ENCODE results near the gene RARB.

The RARB gene

DNA sequence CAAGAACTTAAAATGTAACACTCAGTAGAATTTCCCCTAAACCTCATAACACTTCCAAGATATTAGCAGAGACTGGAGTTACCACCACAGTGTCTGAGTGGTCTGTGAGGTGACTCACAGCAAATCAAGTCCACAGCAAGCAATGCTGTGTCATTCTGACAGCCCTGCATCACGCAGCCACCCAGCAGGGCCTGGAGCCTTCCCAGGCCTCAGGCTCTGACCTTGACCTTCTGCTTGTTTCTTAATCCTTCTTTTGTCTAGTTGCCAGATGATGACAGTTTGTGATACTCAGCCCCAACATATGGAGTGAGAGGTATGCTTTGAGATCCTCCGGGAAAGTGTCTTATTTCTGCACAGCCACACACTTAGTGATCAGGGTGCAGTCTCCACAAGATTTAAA lies 154.2 kb downstream of the RARB start:
- DNase-seq = no peak

DNA sequence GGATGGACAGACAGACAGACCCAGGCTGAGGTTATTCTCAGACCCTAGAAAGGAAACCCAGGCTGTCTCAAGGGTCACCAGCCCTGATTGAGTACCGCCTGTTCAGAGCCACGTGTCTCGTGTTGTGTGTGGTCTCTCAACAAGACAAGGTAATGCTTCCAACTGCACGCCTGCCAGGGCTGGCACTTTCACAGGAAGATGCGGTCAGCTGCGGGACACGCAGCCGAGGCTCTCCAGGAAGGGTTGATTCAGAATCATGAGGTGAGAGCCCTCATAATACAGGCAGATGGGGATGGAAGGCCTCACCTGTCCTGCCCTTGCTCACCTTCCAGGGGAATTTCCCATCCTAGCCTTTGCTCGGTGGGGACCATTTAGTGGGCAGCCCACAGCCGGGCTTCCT lies 155.3 kb downstream of the RARB start:
- no peak for DNase-seq

DNA sequence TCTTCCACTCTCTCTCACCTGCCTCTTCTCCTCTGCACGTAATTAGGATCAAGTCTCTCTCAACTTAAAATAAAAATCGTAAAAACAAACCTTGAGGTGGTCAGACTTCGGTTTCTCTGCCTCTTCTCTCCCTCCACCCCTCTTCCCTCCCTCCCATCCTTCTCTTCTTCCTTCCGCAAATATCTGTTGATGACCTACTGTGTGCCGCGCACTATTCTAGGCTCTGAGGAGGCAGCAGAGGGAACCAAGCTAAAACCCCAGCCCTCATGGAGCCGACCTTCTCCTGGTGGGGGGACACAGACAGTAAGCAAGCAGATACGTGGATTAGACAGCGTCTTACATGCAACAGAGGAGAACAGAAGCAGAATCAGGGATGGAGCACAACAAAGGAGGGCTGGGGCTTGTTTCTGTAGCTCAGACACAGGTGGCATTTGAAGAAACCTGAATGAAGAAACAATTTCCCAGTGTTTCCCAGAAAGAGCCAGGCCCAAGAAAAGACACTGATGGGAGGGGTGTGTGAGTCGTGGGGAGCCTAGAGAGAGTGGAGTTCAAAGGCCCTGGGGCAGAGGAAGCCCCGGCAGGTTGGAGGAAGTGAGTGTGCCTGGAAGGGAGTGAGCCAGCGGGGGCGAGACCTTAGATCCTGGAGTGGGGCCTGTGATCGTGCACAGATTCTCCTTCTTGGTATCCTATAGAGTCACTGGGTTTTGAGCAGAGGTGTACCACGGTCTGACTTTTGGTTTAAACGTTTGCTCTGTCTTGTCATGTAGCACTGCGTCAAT lies 156.1 kb downstream of the RARB start:
- DNase-seq = no peak

DNA sequence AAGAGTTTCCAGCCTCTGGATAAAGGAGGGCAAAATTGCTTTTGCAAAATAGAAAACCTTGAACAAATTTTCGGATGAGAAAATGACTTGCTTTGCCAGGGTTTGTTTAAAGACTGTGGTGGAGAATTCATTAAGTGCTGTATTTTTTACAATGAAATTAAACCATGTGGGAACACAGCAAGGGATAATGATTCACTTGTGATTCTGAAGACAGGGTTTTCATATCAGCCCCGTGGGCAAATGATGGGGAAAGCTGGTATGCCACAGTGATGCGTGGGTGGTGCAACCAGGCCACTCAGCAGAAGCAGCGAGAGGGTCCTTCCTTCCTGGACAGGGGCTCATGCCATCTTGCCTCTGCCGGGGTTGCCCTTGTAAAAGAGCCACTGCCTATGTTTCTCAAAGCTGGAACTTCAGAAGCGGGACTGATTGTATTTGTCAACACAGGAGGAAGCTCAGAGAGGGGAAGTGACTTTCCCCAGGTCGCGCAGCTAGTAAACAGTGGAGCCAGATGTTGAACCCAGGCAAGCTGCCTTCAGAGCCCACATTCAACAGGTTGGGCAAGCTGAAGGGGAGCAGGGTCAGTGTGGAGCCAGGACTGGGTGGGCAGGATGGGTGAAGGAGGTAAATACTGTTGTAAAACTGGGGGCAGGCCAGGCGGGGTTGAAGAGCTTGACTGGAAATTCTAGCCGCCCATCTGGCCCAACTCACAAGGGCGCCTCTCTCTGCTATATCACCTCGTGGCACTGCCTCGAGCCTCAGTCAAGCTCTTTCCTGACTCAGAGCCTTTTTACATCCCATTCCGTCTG lies 157.5 kb downstream of the RARB start:
- DNase-seq = no peak

DNA sequence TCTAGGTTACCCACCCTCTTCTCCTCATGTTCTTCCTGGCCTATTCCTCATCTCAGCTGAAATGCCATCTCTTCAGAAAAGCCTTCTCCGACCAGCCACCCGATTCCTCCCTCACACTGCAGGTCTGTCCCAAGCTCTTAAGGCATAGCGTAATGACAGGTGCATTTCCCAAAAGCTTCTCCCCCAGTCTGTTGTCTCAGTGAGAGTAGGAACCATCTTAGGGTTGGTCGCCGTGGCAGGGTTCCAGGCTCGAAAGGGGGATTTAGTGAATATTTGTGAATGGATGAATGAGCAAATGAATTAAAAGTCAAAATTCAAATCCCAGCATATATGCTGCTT lies 158.1 kb downstream of the RARB start:
- DNase-seq = no peak

DNA sequence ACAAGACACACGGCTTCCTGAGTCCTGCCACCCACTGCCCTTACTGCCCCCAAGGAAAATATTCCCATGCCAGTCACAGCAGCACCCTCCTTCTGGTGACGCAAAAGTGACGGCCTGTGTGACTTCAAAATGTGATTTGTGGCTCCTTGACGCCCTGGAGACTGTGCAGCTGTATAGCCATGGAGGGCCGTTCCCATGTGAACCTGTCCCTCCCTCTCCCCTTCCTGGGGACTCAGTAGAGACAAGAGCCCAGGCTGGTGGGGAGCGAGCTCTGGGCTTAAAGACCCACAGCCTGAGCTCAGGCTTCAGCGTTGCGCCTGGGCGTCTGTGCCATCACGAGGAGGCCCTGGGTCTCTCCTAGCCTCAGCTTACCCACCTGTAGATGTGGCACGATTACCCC lies 158.5 kb downstream of the RARB start:
- DNase-seq = no peak

DNA sequence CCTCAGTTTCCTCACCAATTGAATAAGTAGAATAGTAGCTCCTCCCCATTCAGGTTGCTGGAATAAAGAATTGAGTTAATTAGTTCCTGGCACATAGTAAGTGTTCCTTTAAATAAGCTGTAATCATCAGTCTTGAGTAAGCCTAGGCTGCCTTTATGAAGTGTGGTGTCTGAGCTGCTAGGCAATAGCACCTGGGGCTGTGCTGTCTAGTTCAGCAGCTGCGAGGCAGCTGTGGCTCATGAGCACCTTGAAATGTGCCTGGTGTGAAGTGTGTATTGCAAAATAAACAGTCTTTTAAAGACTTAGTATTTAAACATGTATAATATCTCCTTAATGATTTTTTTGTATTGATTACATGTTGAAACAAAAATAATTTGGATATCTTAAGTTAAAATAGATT lies 159.0 kb downstream of the RARB start:
- no peak for DNase-seq

DNA sequence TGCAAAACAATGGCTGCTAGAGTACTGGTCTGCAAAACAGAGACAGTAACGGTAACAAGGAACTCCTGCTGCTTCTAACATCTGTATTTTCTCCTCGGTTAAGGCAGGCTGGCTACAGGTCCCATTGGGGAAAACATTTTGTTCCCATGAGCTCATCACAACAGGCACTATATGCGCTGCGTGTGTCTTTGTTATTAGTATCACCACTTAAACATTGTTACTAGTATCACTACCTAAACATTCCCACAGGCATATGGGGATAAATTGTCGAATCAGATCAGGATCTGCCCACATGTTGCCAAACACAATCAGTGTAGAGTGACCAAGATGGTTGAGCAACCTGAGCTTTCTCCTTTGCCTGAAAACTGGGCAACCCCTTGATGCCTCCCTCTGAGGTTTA lies 159.5 kb downstream of the RARB start:
- no peak for DNase-seq

DNA sequence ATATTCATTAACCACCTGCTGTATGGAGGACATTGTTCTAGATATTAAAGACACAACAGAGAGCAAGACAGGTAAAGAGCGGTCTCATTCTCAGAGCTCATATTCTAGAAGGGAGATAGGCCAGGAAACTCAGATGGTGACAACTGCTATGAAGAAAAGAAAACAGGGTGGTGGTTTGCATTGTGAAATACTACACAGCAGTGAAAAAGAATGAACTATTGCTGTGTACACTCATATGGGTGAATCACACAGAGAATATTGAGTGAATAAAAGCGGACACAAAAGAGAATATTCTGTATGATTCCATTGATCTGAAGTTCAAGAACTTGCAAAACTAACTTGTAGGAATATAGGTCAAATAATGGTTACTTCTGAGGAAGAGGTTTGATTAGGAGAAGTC lies 159.9 kb downstream of the RARB start:
- no peak for DNase-seq

DNA sequence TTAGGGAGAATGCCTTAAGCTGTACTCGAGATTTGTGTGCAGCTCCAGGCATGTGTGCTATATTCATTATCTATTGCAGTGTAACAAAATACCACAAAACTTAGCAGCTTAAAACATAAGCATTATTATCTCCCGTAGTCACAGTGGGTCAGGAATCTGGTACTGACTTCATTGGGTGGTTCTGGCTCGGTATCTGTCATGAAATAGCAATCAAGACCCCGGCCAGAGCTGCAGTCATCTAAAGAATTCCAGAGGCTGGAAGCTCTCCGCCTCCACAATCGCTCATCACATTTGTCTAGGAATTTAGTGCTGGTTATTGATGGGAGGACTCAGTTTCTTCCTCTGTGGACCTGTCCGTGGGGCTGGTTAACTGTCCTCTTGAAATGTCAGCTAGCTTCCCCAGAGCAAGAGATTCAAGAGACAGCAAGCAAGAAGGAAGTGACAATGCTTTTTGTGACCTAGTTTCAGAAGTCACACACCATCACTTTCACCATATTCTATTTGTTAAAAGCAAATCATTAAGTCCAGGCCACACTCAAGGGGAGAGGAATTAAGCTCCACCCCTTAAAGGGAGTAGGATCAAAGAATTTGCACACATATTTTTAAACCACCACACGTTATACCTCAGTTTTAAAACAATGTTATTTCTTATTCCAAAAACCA lies 160.5 kb downstream of the RARB start:
- DNase-seq = no peak

DNA sequence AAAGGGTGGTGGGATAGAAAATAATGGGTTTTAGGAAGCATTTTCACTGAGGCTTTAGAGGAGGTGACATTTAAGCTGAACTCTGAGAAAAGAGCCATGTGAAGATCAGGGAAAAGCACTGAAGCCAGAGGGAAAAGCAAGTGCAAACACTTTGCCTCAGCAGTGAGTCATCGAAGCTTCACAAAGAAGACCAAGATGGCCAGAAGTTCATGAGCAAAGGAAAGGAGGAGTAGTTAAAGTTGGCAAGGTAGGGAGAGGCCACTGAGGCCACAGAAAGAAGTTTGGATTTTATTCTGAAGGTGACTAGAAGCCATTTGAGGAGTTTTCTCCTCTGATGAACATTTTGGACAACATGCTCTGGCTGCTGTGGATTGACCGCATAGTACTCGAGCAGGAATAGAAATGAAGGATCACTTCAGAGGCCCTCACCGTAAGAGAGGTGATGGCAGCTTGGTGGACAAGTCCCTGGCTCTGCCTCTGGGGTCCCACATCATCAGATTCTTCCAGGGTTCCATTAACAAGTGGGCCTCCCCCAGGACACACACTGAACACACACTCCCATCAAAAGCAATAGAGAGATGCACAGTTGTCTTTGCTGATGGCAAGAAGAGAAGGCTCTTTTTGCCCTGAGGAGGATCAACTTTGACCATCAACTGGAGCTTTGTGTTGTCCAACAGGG lies 161.2 kb downstream of the RARB start:
- no peak for DNase-seq

DNA sequence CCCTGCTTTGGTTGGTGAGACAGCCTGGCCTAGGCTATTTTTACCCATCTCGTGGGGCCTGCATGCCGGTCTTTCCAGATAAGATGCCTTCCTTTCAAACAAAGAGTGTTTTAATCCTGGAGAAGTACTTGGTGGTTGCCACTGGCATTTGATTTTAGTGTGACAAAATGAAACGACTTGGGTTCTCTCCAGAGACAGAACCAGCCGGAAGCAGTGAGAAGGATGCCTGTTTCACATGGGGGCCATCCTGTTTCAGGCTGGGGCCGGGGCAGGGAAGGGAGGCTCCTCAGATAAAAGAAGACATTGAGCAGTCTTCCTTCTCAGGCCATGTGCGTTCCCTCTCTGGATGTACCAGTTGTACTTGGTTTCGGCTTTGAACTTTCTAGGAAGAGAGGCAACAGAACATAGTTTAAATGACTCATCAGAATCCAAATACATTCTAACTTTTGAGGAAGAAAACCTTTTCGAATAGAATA lies 161.8 kb downstream of the RARB start:
- no peak for DNase-seq

DNA sequence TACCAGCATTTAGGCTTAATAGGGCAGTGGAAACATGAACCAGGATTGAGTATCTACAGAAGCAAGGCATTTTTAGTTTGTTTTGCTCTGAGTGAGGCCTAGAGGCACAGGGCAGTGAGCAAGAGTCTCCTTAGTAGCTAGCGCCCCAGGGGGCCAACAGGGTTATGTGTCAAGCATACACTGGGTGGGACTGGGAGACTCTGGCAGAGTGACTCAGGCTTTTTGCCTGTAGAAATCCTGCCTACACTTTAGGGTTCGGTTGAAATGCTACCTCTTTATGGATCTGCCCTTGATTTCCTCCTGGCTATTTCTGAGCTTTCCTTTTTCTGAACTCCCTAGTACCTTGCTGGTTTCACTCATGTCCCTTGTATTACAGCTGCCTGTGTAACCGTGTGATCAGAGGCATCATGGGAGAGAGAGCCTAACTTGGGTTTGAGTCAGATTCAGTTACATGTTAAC lies 164.5 kb downstream of the RARB start:
- no peak for DNase-seq

DNA sequence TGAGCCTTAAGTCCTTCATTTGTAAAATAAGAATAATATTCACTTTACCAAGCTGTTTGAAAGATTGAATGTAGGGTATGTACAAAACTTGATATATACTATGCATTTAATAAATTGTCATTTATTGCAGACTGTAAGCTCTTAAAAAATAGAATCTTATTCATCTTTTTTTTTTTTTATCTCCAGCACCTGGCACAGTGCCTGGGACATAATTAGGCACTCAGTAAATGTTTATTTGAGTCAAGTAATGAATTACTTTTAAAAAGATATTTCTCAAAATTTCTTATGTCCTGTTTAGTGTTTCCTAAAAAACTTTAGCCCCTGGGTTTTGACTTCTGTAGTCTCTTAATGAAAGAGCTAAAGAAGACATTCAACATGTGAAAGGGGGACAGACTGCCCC lies 164.9 kb downstream of the RARB start:
- DNase-seq = no peak

DNA sequence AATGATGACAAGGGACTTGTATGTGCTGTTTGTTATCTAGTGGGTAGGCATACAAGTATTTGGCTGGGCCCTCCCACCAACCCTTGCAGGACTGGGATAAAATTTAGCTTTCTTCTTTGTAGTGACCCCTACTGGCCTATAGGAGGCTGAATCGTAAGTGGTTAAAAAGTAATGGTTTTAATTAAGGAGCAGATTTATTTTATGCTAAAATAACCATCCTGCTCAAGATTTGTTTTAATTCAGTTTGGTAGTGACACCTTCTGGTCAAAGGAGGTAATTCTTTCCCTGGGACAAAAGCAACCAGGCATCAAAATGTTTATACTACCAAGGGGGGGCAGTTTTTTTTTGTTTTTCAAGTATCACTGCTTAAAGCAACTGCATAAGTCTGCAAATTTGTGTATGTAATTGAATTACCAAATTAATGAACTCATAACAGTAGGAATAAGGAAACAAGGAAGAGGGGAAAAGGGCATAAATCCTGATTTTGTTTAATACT lies 166.0 kb downstream of the RARB start:
- DNase-seq = peak in 1 of 5 donors; percentile 25

DNA sequence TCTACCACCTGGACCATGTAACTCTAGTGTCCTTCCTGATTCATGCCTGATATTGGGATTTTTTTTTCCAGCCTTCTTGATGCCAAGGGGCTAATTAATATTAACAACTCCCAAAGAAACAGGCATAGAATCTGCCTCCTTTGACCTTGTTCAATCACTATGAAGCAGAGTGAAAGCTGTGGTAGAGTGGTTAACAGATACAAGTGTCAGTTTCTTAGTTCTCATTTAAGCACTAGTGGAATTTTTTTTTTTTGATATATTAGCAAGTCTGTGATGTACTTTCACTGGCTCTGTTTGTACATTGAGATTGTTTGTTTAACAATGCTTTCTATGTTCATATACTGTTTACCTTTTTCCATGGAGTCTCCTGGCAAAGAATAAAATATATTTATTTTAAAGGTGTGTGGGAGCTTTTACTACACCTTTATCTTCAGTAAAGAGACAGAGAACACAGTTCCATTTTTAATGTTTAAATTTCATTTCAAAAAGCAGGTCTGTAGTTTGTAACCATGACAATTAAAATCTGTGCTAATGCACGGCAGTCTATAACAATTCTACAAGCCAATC lies 169.6 kb downstream of the RARB start:
- no peak for DNase-seq

DNA sequence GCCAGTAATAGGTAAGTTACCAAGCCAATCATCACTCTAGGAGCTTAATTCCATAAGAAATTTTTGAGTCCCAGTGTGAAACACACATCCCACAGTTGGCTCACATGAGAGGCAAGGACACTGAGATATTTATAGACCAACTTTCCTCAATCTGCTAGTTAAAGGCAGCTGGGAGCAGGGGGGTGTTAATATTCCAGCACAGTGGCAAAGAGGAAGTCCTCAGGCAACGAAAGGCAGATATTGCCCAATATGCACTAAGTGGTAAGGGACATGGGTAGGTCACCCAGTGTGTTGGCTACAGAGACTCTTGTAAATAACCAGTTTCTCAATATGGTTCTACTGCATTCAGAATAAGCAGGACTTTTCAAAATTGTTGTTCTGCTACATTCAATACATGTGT lies 175.6 kb downstream of the RARB start:
- no peak for DNase-seq

DNA sequence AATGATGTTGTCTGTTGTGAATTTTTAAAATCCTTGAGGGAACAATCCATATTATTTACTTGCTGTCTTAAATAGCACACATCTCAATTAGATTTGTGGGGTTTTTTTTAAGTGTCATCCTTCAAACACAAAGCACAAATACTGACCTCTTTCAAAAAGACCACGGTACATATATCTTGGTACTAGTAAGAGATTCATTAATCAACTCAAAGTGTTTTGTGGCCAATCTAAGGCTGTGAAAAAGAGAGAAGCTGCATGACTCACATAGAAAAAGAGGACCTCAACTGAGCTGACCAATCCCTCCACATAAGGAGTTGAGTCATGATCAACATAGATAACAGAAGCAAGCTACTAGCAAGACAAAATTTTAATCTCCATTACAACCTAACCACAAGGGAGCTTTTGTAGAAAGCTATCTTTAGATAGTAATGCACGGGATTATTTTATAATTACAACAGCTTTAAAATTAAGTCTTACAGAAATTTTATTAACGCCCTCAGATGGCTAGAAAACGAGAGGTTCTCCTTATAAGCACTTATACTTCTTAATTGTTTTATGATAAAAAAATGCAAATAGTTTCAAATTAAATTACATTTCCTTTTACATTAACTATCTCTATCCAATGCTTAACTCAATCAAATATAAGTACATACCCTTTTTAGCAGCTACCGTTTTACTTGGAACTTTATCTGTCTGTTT lies 176.2 kb downstream of the RARB start:
- DNase-seq = no peak

DNA sequence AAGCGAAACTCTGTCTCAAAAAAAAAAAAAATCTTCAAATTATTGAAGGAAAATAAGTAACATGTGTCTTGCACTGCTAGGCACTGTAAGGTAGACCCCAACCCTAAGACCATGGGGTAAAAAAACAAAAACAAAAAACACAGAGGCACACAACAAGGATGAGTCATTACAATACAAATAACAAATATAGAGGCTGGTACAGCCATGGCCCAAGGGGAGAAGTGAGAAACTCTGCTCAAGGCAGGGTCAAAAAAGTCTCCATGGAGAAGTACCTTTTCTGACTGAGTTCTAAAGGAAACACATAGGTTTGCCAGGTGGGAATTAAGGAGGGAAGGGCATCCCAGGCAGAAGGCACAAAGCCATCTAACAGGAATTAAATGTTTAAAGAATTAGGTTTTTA lies 182.1 kb downstream of the RARB start:
- DNase-seq = no peak

DNA sequence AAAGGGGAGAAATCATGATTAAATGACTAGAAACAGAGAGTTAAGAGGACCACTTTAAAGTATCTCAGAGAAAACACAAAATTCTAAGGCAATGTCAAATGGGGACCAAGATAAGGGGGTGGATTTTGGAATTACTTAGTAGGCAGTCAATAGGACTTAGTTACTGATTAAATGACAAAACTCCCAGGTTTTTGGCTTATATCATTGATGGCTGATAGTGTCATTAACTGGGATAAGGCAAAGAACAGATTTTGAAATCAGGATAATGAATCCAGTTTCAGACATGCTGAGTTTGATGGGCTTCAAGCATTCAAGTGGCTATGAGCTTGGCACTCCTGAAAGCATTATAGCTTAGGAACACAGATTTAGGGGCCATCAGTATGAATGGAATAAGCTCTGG lies 182.7 kb downstream of the RARB start:
- DNase-seq = no peak

DNA sequence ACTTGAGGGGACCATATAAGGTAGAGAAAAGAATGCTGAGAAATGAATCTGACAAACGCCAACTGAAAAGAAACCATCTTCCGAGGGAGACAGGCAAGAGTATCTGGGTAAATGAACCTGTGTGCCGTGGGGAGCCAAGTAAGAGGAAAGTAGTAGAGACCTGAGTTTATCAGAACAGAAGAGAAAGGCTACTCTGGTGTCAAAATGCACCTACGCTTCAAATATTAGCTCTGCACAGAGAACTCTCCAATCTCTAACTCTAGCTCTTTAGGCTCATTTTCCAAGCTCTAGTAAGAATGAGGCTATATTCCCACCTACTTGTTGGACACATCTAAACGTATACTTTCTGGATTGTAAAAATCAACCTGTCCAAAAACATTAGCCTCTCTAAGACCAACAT lies 183.1 kb downstream of the RARB start:
- DNase-seq = no peak

DNA sequence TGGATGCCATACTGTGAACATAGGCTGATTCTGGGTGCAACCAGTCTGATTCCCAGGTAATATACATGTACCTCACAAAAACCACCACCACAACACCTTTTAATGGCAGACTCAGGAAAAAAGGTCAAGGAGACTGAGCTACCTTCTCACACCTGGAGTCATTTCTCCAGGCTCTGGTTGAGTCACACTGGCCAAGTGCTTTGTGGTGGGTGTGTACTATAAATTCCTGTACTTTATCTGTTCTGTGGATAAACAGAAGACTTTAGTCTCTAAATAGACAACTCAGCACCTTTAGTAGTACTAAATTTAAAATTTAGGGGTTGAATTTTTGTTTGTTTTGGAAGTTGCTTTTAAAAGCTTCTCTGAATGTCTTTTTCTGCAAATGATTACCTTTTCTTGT lies 190.0 kb downstream of the RARB start:
- DNase-seq = no peak

Data from T-helper 1 cell (primary cell).